ENCODE measurements around the gene ABCB11. TPM values are rescaled to one million over a fixed set of nuclear protein-coding genes. Genes with fewer than 3 reads are reported as not detected.

The ABCB11 gene
- total and polyA plus RNA-seq, 9 of the 15 experiments (the other 6 are each of a cell fraction or from before 2014, with no cell fraction given): 0.04 to 0.51 (median 0.10) TPM; not detected in 1

GRCh38 chr2:169012812-169013627 is 18.1 kb downstream of the ABCB11 start (continued):
- TF ChIP-seq, protein P1, sequence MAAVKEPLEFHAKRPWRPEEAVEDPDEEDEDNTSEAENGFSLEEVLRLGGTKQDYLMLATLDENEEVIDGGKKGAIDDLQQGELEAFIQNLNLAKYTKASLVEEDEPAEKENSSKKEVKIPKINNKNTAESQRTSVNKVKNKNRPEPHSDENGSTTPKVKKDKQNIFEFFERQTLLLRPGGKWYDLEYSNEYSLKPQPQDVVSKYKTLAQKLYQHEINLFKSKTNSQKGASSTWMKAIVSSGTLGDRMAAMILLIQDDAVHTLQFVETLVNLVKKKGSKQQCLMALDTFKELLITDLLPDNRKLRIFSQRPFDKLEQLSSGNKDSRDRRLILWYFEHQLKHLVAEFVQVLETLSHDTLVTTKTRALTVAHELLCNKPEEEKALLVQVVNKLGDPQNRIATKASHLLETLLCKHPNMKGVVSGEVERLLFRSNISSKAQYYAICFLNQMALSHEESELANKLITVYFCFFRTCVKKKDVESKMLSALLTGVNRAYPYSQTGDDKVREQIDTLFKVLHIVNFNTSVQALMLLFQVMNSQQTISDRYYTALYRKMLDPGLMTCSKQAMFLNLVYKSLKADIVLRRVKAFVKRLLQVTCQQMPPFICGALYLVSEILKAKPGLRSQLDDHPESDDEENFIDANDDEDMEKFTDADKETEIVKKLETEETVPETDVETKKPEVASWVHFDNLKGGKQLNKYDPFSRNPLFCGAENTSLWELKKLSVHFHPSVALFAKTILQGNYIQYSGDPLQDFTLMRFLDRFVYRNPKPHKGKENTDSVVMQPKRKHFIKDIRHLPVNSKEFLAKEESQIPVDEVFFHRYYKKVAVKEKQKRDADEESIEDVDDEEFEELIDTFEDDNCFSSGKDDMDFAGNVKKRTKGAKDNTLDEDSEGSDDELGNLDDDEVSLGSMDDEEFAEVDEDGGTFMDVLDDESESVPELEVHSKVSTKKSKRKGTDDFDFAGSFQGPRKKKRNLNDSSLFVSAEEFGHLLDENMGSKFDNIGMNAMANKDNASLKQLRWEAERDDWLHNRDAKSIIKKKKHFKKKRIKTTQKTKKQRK (IDR thresholded peaks at IDR 0.05; ENCODE audit: borderline replicate concordance, low read depth, low read length): no peak
- TF ChIP-seq SMAD2 (IDR thresholded peaks at IDR 0.05; ENCODE audit: low read depth, low read length): no peak
- TF ChIP-seq L3MBTL2 (IDR thresholded peaks at IDR 0.05): peak; percentile 44
- TF ChIP-seq YBX1 (IDR thresholded peaks at IDR 0.05): no peak
- TF ChIP-seq ZC3H4 (CRISPR knock-in tag; IDR thresholded peaks at IDR 0.05; ENCODE audit: borderline replicate concordance): no peak
- no peak for TF ChIP-seq SNRNP70 (optimal IDR thresholded peaks at IDR 0.05; ENCODE audit: low read depth, low read length)
- peak; percentile 69 for TF ChIP-seq NFIC (IDR thresholded peaks at IDR 0.05)
